SK-N-SH treated with all-trans-retinoic acid at 6 μM for 48 hours (cell line): ENCODE data around the gene DCAF5.
"Not testable (repeated sequence)": the region's sequence is repeated elsewhere in the genome, so short reads cannot be mapped to it uniquely, and the experiment has no call there.

Experiments
- ATAC-seq: fragments of 200-7000 bp; cut with Tn5 transposase; 3 replicates; pipeline ENCODE4 v1.9.1; 2020; ENCODE audit warnings: mild to moderate bottlenecking, moderate library complexity
- CSDC2 ChIP-seq: fragments of 250-450 bp; sonication (Bioruptor Pico); IDR thresholded peaks from 2 replicates; pipeline ENCODE4 v1.5.0; 2020; ENCODE audit warnings: mild to moderate bottlenecking, moderate library complexity
- ISL1 ChIP-seq: fragments of 250-450 bp; sonication (Bioruptor Pico); IDR thresholded peaks from 2 replicates; pipeline ENCODE4 v2.1.2; 2022; ENCODE audit warnings: mild to moderate bottlenecking, moderate library complexity
- PPARA ChIP-seq: fragments of 250-450 bp; sonication (Bioruptor Pico); IDR thresholded peaks from 2 replicates; pipeline ENCODE4 v1.5.0; 2020; ENCODE audit warnings: mild to moderate bottlenecking, borderline replicate concordance
- RARB ChIP-seq: fragments of 250-450 bp; sonication (Bioruptor Pico); IDR thresholded peaks from 2 replicates; pipeline ENCODE4 v1.8.0; 2021; ENCODE audit warnings: mild to moderate bottlenecking, moderate library complexity
- SNAI2 ChIP-seq: fragments of 250-450 bp; sonication (Bioruptor Pico); IDR thresholded peaks from 2 replicates; pipeline ENCODE4 v1.5.0; 2020; ENCODE audit warnings: mild to moderate bottlenecking, moderate library complexity
- ZC3H10 ChIP-seq: fragments of 250-450 bp; sonication (Bioruptor Pico); IDR thresholded peaks from 2 replicates; pipeline ENCODE4 v1.5.1; 2021; ENCODE audit warnings: mild to moderate bottlenecking, moderate library complexity
- ZFP3 ChIP-seq: fragments of 250-450 bp; sonication (Bioruptor Pico); IDR thresholded peaks from 2 replicates; pipeline ENCODE4 v1.5.0; 2020; ENCODE audit warnings: mild to moderate bottlenecking, moderate library complexity
- ZFP30 ChIP-seq: fragments of 450-650 bp; formaldehyde crosslinking; IDR thresholded peaks from 2 replicates; pipeline ENCODE4 v1.5.0; 2022; ENCODE audit warnings: mild to moderate bottlenecking, moderate library complexity
- ZNF565 ChIP-seq: fragments of 450-650 bp; formaldehyde crosslinking; conservative IDR thresholded peaks from 2 replicates; pipeline ENCODE4 v1.5.0; 2020; ENCODE audit warnings: low read depth, mild to moderate bottlenecking, moderate library complexity
- ZNF70 ChIP-seq: fragments of 450-650 bp; formaldehyde crosslinking; IDR thresholded peaks from 2 replicates; pipeline ENCODE4 v1.5.0; 2020; ENCODE audit warnings: mild to moderate bottlenecking, moderate library complexity
- ZNF8 ChIP-seq: fragments of 450-650 bp; formaldehyde crosslinking; IDR thresholded peaks from 2 replicates; pipeline ENCODE4 v1.5.0; 2020; ENCODE audit warnings: mild to moderate bottlenecking, moderate library complexity
- TF ChIP-seq, protein P1 (sequence below): fragments of 250-450 bp; sonication (Bioruptor Pico); IDR thresholded peaks from 2 replicates; pipeline ENCODE4 v1.8.0; 2021; ENCODE audit warnings: low read depth, mild to moderate bottlenecking, moderate library complexity, borderline replicate concordance
- TF ChIP-seq, protein P2 (sequence below): fragments of 250-450 bp; sonication (Bioruptor Pico); IDR thresholded peaks from 2 replicates; pipeline ENCODE4 v1.5.0; 2020; ENCODE audit warnings: mild to moderate bottlenecking, moderate library complexity
- TF ChIP-seq, protein P3 (sequence below): fragments of 250-450 bp; sonication (Bioruptor Pico); IDR thresholded peaks from 2 replicates; pipeline ENCODE4 v1.5.1; 2021; ENCODE audit warnings: mild to moderate bottlenecking, moderate library complexity
- TF ChIP-seq, protein P4 (sequence below): fragments of 250-450 bp; sonication (Bioruptor Pico); IDR thresholded peaks from 2 replicates; pipeline ENCODE4 v1.5.1; 2020; ENCODE audit warnings: low read depth, mild to moderate bottlenecking, moderate library complexity

DCAF5 gene

DNA sequence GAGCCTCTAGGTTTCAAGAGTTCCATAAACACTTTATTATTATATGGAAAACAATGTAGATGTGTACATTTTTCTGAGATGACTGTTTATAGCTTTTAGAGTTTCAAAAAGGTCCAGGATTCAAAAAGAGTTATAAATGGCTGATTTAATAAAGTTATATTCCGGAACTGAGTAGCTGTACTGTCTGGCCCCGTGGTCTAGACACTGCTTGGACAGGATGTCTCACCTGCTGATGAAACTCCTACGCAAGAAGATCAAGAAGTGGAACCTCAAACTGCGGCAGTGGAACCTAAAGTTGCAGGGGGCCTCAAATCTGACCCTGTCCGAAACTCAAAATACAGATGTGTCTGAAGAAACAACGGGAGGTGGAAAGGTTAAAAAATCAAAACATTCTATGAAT lies 69.7 kb downstream of the DCAF5 start (continued):
- TF ChIP-seq, protein P1, sequence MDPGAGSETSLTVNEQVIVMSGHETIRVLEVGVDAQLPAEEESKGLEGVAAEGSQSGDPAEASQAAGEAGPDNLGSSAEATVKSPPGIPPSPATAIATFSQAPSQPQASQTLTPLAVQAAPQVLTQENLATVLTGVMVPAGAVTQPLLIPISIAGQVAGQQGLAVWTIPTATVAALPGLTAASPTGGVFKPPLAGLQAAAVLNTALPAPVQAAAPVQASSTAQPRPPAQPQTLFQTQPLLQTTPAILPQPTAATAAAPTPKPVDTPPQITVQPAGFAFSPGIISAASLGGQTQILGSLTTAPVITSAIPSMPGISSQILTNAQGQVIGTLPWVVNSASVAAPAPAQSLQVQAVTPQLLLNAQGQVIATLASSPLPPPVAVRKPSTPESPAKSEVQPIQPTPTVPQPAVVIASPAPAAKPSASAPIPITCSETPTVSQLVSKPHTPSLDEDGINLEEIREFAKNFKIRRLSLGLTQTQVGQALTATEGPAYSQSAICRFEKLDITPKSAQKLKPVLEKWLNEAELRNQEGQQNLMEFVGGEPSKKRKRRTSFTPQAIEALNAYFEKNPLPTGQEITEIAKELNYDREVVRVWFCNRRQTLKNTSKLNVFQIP (CRISPR knock-in tag): no peak
- TF ChIP-seq PPARA: no peak

DNA sequence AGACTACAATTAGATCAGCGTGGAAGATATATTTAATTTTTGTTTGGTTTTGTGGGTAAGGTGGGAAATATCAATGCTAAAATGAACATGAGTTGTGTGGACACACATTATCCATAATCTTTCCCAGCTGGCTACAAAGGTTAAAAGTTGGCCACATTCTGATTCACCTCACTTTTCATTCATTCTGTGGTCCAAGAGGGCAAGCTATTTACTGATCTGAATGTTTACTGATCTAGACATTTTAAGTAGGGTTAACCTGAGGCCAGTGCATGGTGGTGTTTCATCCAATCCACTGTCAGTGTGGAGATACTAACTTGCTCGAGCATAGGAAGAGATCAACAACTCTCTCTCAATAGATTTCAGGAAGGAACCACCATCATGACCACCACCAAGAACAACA lies 71.6 kb downstream of the DCAF5 start:
- TF ChIP-seq, protein P2, sequence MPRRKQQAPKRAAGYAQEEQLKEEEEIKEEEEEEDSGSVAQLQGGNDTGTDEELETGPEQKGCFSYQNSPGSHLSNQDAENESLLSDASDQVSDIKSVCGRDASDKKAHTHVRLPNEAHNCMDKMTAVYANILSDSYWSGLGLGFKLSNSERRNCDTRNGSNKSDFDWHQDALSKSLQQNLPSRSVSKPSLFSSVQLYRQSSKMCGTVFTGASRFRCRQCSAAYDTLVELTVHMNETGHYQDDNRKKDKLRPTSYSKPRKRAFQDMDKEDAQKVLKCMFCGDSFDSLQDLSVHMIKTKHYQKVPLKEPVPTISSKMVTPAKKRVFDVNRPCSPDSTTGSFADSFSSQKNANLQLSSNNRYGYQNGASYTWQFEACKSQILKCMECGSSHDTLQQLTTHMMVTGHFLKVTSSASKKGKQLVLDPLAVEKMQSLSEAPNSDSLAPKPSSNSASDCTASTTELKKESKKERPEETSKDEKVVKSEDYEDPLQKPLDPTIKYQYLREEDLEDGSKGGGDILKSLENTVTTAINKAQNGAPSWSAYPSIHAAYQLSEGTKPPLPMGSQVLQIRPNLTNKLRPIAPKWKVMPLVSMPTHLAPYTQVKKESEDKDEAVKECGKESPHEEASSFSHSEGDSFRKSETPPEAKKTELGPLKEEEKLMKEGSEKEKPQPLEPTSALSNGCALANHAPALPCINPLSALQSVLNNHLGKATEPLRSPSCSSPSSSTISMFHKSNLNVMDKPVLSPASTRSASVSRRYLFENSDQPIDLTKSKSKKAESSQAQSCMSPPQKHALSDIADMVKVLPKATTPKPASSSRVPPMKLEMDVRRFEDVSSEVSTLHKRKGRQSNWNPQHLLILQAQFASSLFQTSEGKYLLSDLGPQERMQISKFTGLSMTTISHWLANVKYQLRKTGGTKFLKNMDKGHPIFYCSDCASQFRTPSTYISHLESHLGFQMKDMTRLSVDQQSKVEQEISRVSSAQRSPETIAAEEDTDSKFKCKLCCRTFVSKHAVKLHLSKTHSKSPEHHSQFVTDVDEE (CRISPR knock-in tag): no peak
- TF ChIP-seq RARB (CRISPR knock-in tag) (no peak), SNAI2 (CRISPR knock-in tag) (no peak), PPARA (no peak), CSDC2 (CRISPR knock-in tag) (no peak), ZNF8 (no peak), ZFP3 (CRISPR knock-in tag) (no peak), ZC3H10 (CRISPR knock-in tag) (no peak), ZNF565 (CRISPR knock-in tag) (no peak), ZNF70 (no peak), ZFP30 (no peak), ISL1 (CRISPR knock-in tag) (no peak)
- TF ChIP-seq, protein P1 (CRISPR knock-in tag): no peak
- TF ChIP-seq, protein P3, sequence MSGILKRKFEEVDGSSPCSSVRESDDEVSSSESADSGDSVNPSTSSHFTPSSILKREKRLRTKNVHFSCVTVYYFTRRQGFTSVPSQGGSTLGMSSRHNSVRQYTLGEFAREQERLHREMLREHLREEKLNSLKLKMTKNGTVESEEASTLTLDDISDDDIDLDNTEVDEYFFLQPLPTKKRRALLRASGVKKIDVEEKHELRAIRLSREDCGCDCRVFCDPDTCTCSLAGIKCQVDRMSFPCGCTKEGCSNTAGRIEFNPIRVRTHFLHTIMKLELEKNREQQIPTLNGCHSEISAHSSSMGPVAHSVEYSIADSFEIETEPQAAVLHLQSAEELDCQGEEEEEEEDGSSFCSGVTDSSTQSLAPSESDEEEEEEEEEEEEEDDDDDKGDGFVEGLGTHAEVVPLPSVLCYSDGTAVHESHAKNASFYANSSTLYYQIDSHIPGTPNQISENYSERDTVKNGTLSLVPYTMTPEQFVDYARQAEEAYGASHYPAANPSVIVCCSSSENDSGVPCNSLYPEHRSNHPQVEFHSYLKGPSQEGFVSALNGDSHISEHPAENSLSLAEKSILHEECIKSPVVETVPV (CRISPR knock-in tag): no peak
- TF ChIP-seq, all 23 proteins: peak for 0
- ATAC-seq: no peak

DNA sequence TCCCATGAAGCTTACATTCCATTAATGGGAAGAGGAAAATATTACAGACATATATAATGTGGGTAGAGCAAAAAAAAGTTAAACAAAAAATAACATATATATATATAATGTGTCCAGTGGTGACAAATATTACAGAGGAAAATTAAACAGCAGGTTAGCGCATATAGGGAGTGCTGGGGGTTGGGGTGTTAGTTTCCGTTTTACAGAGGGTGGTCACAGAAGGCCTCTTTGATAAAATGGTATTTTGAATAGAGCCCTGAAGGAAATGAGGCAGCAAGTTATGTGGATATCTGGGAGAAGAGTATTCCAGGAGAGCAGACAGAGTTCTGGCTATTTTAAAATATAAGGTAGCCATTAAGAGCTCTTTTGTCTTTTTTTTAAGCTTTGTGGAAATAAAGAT lies 73.2 kb downstream of the DCAF5 start:
- no peak for ATAC-seq
- 0 out of 2 replicates have a peak, but pooled peaks have one; percentile 4 for TF ChIP-seq ISL1 (CRISPR knock-in tag)
- TF ChIP-seq CSDC2 (CRISPR knock-in tag): no peak

DNA sequence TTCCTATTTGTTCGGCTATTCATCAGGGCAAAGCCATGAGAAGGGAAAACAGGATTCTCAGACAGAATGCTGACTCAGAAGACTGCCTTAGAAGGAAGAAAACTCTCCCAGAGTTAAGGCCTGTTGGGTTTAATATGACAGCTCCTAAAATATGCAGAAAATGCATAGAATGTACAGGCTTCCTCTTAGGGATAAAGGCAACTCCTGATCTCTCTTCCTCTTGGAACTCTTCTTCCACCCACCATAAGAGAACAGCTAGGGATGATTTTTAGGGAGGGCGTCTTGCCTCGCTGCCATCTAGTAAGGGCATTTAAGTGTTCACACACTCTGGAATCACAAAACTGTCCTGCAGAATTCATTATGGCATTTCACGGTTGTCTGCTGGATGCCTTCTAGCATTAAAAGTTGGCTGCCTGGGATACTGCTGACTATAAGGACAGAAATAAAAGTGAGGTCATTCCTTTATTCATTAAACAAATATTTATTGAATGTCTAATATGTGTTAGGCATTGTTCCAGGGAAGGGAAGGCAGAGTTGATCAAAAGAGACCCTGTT lies 73.7 kb downstream of the DCAF5 start:
- TF ChIP-seq, protein P4, sequence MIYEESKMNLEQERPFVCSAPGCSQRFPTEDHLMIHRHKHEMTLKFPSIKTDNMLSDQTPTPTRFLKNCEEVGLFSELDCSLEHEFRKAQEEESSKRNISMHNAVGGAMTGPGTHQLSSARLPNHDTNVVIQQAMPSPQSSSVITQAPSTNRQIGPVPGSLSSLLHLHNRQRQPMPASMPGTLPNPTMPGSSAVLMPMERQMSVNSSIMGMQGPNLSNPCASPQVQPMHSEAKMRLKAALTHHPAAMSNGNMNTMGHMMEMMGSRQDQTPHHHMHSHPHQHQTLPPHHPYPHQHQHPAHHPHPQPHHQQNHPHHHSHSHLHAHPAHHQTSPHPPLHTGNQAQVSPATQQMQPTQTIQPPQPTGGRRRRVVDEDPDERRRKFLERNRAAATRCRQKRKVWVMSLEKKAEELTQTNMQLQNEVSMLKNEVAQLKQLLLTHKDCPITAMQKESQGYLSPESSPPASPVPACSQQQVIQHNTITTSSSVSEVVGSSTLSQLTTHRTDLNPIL: peak; percentile 93
- TF ChIP-seq ZNF70 (no peak), ISL1 (CRISPR knock-in tag) (peak; percentile 51; the same call in 1 of the 2 replicates)
- peak; percentile 93 for ATAC-seq

DNA sequence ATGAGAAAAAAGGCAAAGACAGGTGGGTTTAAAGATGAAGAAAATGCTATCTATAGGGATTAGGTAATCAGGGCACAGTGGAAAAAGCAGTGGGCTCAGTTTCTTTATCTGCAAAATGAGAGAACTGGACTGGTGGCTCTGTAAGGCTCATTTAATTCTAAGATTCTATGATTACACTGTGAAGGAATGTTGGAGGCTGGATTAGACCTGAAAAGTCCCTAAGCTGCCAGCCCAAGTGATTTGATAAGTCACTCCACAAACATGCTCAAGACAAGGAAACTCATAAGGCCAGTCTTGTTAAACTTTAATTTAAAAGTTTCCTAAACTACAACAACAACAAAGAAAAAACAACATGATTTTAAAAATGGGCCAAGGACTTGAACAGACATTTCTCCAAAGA lies 75.1 kb downstream of the DCAF5 start:
- TF ChIP-seq CSDC2 (CRISPR knock-in tag): no peak
- TF ChIP-seq, protein P4: peak; percentile 50; the same call in 1 of the 2 replicates
- ATAC-seq: peak; percentile 64

DNA sequence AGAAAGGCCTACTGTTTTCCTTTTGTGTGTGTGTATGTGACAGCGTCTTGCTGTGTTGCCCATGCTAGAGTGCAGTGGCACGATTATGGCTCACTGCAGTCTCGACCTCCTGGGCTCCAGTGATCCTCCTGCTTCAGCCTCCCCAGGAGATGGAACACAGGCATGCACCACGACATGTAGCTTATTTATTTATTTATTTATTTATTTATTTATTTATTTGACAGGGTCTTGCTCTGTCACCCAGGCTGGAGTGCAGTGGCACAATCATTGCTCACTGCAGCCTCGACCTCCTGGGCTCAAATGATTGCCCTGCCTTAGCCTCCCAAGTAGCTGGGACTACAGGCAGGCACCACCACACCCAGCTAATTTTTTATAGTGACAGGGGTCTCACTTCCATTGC lies 75.7 kb downstream of the DCAF5 start:
- not testable (repeated sequence) for ATAC-seq
